HG02840 (cell line): ENCODE data around the gene HMCN2.

Experiments used
- ATAC-seq: cut with Tn5 transposase; IDR thresholded peaks from one replicate; pipeline ENCODE4 v1.9.1; 2021; ENCODE audit warnings: mild to moderate bottlenecking, moderate library complexity, moderate number of reproducible peaks; ENCODE audit not compliant: unreplicated experiment, low FRiP score

The HMCN2 gene

DNA sequence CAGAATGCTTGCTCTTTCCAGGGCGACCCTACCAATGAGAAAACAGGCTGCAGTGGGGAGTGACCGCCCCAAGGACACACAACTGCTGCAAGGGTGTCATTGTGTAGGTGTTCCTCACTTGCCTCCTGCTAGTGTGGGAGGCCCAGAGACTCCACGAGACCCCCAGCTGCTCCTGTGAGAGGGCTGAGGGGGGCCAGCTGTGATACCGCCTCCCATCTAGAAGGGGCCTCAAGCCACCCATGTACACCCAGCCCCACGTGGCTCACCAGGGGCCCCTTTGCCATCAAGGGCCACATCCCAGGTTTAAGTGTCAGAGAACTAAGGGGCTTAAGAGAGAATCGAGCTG is 177.9 kb downstream of the HMCN2 start:
- ATAC-seq, result no peak

GRCh38 chr9:130443840-130444492 is 178.4 kb downstream of the HMCN2 start:
- ATAC-seq, result no peak

- no peak for ATAC-seq
These were observed 179.1 kb downstream of the HMCN2 start, which contains the start of gene ASS1 for GRCh38 chr9:130444565-130445221. TSS of gene ASS1 (plus strand) at chr9:130444961. CDS start at chr9:130452229, 7,268 bp downstream.

- ATAC-seq, result no peak
These were observed 179.9 kb downstream of the HMCN2 start for GRCh38 chr9:130445268-130445983.

GRCh38 chr9:130446101-130446861 is 180.7 kb downstream of the HMCN2 start:
- no peak for ATAC-seq

DNA sequence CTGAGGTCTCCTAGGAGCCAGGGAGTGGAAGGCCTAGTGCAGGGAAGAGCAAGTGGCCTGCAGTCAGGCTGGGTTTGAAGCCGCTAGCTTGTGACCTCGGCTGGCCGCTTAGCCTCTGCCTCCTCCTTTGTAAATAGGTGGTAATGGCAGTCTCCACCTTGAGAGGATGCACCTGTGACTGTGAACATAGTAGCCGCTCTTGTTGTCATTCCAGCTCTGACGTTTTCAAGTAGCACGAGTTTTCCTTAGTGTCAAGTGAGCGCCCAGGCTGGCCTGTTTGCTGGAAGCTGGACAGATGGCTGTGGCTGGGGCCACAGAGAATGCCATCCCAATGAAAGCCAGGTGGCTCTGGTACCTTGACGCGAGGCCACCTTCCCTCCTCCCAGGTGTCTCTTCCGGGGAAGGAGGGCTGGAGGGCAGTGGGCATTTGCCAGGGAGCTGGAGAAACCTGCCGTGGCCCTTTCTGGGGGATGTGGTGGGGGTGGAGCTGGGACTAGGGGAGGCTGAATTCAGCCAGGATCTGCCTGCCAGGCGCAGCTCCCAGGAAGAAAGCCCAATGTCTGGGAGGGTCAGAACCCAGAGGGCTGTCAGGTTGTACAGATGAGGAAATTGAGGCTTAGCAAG is 181.7 kb downstream of the HMCN2 start:
- no peak for ATAC-seq

- no peak for ATAC-seq
These were observed 182.6 kb downstream of the HMCN2 start for GRCh38 chr9:130448035-130448624.

DNA sequence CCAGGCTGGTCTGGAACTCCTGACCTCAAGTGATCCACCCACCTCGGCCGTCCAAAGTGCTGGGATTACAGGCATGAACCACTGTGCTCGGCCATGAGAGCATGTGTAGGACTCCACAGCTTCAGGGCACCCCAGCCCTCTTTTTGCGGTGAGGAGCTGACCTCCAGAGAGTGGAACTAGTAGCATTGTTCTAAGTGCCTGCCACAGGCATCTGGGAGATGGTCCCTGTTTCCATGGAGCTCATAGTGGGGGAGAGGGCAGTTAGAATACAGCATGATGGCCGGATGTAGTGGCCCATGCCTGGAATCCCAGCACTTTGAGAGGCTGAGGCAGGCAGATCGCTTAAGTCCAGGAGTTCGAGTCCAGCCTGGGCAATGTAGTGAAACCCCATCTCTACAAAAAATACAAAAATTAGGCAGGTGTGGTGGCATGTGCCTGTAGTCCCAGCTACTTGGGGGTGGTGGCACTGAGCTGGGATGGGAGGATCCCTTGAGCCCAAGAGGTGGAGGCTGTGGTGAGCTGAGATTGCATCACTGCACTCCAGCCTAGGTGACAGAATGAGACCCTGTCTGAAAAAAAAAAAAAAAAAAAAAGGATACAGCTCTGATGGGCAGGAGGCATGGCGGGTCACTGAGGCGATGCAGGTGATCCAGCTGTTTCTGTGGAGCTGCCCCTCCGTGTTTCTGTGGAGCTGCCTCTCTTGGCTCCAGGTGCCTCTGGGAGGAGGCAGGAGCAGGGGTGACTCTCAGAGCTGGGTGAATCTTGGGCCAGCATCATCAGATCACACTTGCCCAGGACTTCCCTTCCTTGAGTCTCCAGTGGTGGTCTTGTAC is 183.4 kb downstream of the HMCN2 start:
- no peak for ATAC-seq

GRCh38 chr9:130450344-130451003 is 184.9 kb downstream of the HMCN2 start:
- no peak for ATAC-seq

- no peak for ATAC-seq
These were observed 185.4 kb downstream of the HMCN2 start for GRCh38 chr9:130451004-130451390.

DNA sequence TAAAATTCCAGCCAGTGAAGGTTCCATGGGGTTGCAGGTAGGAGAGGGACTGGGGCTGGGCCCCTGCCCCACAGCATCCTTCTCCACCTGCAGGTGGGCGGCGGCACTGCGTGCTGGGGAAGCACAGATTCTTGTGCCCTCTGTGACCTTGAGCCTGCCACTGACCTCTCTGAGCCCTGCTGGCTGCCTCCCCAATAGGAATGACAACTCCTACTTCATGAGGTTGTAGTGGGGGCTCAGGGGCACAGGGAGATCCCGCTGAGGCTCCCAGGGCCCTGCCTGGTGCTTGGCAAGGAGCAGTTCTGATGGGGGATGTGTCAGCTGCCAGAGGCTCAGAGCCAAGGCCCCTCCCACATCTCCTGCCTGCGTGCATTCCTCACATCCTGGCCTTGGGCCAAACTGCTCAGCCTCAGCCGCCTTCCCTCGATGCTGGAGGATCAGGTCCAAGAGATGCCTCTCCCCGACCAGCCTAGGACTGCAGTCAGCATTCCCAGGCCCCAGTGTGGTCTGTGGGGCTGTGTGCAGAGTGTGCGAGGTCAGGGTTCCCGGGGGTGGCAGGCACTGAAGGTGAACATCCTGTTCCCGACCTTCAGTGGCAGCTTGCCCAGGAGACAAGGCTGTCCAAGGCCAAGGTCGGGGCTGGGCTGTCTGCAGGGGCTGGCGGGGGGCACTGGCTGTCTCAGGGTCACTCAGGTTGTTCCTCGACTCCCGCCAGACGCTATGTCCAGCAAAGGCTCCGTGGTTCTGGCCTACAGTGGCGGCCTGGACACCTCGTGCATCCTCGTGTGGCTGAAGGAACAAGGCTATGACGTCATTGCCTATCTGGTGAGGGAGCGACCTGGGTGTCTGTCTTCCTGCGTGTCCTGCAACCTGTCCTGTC is 186.2 kb downstream of the HMCN2 start:
- no peak for ATAC-seq

- no peak for ATAC-seq
These were observed 187.3 kb downstream of the HMCN2 start for GRCh38 chr9:130452835-130453234.

- ATAC-seq, result no peak
These were observed 187.9 kb downstream of the HMCN2 start for GRCh38 chr9:130453487-130453886.

DNA sequence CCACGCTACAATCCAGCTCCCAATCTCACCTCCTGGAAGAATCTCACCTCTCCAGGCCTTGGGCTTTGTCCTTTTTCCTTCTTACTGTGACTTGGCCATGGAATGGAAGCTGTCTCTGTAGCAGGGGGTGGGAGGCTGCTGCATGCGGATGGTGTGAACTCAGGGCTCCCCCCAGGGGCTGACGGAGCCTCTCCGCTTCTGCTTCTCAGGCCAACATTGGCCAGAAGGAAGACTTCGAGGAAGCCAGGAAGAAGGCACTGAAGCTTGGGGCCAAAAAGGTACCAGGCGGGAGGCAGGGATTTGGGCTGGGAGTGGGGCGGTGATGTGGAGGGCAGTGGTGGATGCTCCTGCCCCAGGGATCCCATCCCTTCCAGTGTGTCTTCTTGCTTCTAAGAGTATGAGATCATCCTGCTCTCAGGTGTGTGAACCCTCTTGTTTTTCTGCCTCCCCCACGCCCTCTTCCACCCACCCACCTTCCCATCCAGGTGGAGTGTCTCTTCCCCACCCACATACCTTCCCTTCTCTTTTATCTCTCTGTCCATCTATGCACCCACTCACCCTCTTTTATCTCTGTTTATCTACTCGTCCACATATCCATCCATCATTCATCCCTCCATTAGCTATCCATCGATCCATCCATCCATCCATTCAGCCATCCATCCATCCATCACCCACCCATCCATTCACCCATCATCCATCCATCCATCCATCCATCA is 188.7 kb downstream of the HMCN2 start:
- ATAC-seq, result no peak

GRCh38 chr9:130454812-130455325 is 189.3 kb downstream of the HMCN2 start:
- no peak for ATAC-seq

- ATAC-seq, result no peak
These were observed 192.7 kb downstream of the HMCN2 start for GRCh38 chr9:130458027-130458803.
